ENCODE results near the gene SERPINI2.

Gene SERPINI2

DNA sequence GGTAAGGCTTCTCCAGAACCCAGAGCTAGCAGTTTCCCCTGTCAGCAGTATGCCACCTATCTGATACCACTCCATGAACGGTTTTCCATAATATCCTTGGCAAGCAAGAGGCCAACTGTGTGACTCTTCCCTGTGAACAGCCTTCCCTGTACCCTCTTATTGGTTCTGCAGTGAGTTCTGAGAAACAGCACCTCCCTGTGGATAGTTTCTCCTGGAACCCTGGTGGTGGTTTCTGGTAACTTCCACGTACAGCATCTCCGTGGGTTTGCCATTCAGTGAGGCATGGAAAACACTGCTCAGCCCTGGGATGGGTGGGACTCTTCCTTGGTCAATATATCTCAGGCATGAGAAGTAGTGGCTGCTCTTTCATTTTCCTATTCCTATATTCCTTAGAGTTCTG lies 19.4 kb upstream of the SERPINI2 start:
- TF ChIP-seq, protein P1, sequence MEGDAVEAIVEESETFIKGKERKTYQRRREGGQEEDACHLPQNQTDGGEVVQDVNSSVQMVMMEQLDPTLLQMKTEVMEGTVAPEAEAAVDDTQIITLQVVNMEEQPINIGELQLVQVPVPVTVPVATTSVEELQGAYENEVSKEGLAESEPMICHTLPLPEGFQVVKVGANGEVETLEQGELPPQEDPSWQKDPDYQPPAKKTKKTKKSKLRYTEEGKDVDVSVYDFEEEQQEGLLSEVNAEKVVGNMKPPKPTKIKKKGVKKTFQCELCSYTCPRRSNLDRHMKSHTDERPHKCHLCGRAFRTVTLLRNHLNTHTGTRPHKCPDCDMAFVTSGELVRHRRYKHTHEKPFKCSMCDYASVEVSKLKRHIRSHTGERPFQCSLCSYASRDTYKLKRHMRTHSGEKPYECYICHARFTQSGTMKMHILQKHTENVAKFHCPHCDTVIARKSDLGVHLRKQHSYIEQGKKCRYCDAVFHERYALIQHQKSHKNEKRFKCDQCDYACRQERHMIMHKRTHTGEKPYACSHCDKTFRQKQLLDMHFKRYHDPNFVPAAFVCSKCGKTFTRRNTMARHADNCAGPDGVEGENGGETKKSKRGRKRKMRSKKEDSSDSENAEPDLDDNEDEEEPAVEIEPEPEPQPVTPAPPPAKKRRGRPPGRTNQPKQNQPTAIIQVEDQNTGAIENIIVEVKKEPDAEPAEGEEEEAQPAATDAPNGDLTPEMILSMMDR (IDR thresholded peaks at IDR 0.05; ENCODE audit: low read depth, low read length), result no peak
- DNase-seq (ENCODE audit: extremely low read depth, low read depth), result no peak

DNA sequence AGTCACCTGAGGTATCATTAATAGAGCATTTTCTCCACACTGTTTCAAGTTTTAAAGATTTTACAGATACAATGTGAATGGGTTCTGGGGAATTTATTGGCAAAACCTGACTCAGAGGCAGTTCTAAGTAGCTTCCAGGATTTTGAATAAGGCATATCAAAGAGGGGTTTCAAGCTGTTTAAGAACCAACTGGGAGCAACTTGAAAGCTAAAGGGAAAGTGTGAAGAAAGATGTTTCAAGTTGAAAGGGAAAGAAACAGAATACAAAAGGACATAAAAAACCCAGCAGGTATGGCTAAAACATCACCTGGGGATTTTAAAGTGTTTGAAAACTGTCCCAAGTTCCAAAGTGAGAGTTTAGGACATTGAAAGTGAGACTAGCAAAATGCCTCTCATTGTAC lies 17.8 kb upstream of the SERPINI2 start:
- no peak for DNase-seq (ENCODE audit: extremely low read depth, low read depth)
- TF ChIP-seq, protein P1 (IDR thresholded peaks at IDR 0.05; ENCODE audit: low read depth, low read length), result no peak

DNA sequence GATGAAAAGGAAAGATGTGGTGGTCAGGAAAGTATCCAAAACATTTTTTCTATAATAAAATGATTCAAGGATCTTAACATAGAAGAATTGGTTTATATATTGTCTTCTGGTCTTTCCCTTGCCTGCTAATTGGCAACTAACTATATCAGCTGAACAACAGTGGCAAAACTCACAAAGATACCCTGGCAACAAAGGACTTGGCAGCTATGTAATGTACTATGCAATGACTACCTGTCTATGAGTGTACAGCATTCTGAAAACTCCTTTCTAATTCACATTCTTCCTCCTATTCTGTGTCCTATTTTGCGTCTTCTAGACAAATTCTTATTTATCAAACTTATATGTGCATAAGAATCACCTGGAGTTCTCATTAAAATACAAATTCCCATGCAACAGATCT lies 15.7 kb upstream of the SERPINI2 start:
- TF ChIP-seq, protein P1 (IDR thresholded peaks at IDR 0.05; ENCODE audit: low read depth, low read length), result no peak
- DNase-seq (ENCODE audit: extremely low read depth, low read depth), result no peak

DNA sequence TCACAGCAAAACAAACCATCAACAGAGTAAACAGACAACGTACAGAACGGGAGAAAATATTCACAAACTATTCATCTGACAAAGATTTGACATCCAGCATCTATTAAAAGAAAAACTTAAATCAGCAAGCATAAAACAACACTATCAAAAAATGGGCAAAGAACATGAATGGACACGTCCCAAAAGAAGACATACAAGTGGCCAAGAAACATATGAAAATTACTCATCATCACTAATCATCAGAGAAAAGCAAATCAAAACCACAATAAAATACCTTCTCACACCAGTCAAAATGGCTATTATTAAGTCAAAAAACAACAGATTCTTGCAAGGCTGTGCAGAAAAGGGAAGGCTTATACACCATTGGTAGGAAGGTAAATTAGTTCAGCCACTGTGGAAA lies 13.7 kb upstream of the SERPINI2 start:
- TF ChIP-seq, protein P1 (IDR thresholded peaks at IDR 0.05; ENCODE audit: low read depth, low read length), result no peak
- DNase-seq (ENCODE audit: extremely low read depth, low read depth), result no peak

DNA sequence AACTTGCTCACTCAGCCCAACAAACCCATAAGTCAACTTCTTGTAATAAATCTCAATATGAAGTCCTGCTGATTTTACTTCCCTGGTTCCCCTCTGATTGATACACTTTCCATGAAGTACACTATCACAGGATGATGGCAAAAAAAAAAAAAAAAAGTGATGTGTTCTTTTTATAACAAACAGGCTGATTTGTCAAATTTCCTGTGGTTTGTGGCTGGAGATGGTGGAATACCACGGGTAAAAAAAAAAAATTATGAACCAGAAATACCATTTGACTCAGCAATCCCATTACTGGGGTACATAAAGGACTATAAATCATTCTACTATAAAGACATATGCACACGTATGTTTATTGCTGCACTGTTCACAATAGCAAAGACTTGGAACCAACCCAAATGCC lies 10.7 kb upstream of the SERPINI2 start:
- TF ChIP-seq, protein P1 (IDR thresholded peaks at IDR 0.05; ENCODE audit: low read depth, low read length), result no peak
- no peak for DNase-seq (ENCODE audit: extremely low read depth, low read depth)

DNA sequence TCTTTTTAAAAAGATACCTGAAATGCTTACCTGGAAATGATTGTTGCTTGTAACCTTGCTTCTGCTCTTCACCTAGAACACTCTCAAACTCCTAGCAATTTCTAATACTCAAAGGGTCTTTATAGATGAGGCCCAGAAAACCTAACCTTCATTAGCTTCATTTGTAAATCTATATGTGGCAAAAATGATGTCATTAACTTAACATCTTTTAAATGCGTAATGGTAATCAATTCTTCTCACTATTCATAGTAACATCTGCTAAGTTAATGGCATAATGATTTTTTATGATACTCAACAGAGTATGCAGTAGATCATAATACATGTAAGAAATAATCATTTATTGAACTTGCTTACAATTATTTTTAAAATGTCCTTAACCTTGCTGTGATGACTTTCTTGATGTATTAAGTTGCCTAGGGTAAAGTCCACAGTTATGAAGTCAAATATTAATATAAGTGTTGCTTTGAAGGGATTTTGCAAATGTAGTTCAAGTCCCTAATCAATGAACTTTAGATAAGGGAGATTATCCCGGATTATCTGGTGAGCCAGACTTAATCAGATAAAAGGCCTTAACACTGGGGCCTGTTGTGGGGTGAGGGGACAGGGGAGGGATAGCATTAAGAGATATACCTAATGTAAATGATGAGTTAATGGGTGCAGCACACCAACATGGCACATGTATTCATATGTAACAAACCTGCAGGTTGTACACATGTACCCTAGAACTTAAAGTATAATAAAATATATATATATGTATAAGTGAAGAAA lies 10.1 kb upstream of the SERPINI2 start:
- TF ChIP-seq, protein P1 (IDR thresholded peaks at IDR 0.05; ENCODE audit: low read depth, low read length), result no peak
- no peak for DNase-seq (ENCODE audit: extremely low read depth, low read depth)

DNA sequence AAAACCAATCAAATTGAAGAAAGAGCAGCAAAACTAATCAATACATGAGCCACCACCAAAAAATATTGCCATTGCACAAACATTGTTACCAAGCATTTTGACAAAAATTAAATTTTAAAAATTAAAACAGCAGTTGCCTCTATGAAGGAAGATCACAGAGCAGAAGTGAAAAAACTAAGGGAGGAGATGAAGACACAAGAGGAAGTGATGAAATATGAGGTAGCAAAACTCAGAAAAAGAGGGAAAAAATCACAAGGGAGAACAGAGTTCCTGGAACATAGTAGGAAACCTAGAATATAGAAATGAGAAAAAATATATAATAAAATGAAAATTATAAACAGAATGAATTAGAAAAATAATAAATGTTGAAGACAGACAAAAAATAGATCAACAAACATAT lies 7.3 kb upstream of the SERPINI2 start:
- no peak for DNase-seq (ENCODE audit: extremely low read depth, low read depth)
- TF ChIP-seq, protein P1 (IDR thresholded peaks at IDR 0.05; ENCODE audit: low read depth, low read length), result no peak
